GM12872 (cell line): ENCODE results near the gene WAPL.

Experiments
- CTCF ChIP-seq: IDR thresholded peaks from 3 replicates; pipeline ENCODE4 v1.5.1; 2011; ENCODE audit warnings: low read depth, mild to moderate bottlenecking, low read length, moderate library complexity; ENCODE audit not compliant: insufficient read depth

WAPL gene

GRCh38 chr10:86389441-86390193 lies 132.0 kb downstream of the WAPL start:
- no peak; the same call in 2 of the 3 replicates for TF ChIP-seq CTCF

- no peak for TF ChIP-seq CTCF
Observed at GRCh38 chr10:86388119-86388704, 133.4 kb downstream of the WAPL start.

- 0 out of 3 replicates have a peak, but pooled peaks have one; percentile 24 for TF ChIP-seq CTCF
Observed at GRCh38 chr10:86387178-86387794, 134.3 kb downstream of the WAPL start.

GRCh38 chr10:86385806-86386205 lies 135.8 kb downstream of the WAPL start:
- TF ChIP-seq CTCF = no peak
